BE2C (cell line): Measurements from ENCODE around the gene SH2D3A.

ENCODE experiments used
- DNase-seq: peaks from one replicate; pipeline ENCODE4 v3.0.0-alpha.2; 2020
- H3K27me3 ChIP-seq: fragments of 250-450 bp; sonication (Bioruptor Pico); 2 replicates; pipeline ENCODE4 v1.5.1; 2020; ENCODE audit warnings: mild to moderate bottlenecking
- H3K36me3 ChIP-seq: fragments of 250-450 bp; sonication (Bioruptor Pico); 2 replicates; pipeline ENCODE4 v1.5.1; 2020; ENCODE audit warnings: mild to moderate bottlenecking
- H3K4me1 ChIP-seq: fragments of 250-450 bp; sonication (Bioruptor Pico); 2 replicates; pipeline ENCODE4 v1.5.1; 2020
- H3K4me3 ChIP-seq: 2 replicates; pipeline ENCODE4 v1.5.1; 2011; ENCODE audit warnings: low read depth, low read length
- H3K9me3 ChIP-seq: fragments of 250-450 bp; sonication (Bioruptor Pico); 2 replicates; pipeline ENCODE4 v1.5.1; 2020
- CTCF ChIP-seq: IDR thresholded peaks from 2 replicates; pipeline ENCODE4 v1.5.1; 2012; ENCODE audit warnings: mild to moderate bottlenecking, low read depth, low read length

SH2D3A gene

GRCh38 chr19:6707011-6707657 is 60.1 kb downstream of the SH2D3A start:
- no peaks in the 10 kb centered on the region for H3K36me3 ChIP-seq
- TF ChIP-seq CTCF, result no peak
- H3K9me3 ChIP-seq, result no peaks in the 10 kb centered on the region
- DNase-seq, result no peak
- H3K4me3 ChIP-seq, result no peak overlapping the region
- peaks cover 13% of the 10 kb centered on the region for H3K27me3 ChIP-seq
- no peaks in the 10 kb centered on the region for H3K4me1 ChIP-seq

GRCh38 chr19:6706633-6706958 is 60.6 kb downstream of the SH2D3A start:
- no peaks in the 10 kb centered on the region for H3K4me1 ChIP-seq
- no peak overlapping the region for H3K4me3 ChIP-seq
- no peak for TF ChIP-seq CTCF
- H3K9me3 ChIP-seq, result no peaks in the 10 kb centered on the region
- no peak for DNase-seq
- H3K36me3 ChIP-seq, result no peaks in the 10 kb centered on the region
- peaks cover 13% of the 10 kb centered on the region for H3K27me3 ChIP-seq

- peaks cover 13% of the 10 kb centered on the region for H3K27me3 ChIP-seq
- no peaks in the 10 kb centered on the region for H3K4me1 ChIP-seq
- no peaks in the 10 kb centered on the region for H3K9me3 ChIP-seq
- TF ChIP-seq CTCF, result no peak
- DNase-seq, result no peak
- no peak overlapping the region for H3K4me3 ChIP-seq
- H3K36me3 ChIP-seq, result no peaks in the 10 kb centered on the region
Measured at GRCh38 chr19:6705931-6706632, 61.2 kb downstream of the SH2D3A start.
